ENCODE data around the gene CPT2. TPM values are rescaled to one million over a fixed set of nuclear protein-coding genes. Genes with fewer than 3 reads are reported as not detected.
A peak's percentile ranks its signal among the peaks of the same experiment; 100 is the strongest.

Gene CPT2
- polyA plus RNA-seq, 2 of the 4 experiments (the other 2 are of a cell fraction) = 5.9 to 8.4 TPM

DNA sequence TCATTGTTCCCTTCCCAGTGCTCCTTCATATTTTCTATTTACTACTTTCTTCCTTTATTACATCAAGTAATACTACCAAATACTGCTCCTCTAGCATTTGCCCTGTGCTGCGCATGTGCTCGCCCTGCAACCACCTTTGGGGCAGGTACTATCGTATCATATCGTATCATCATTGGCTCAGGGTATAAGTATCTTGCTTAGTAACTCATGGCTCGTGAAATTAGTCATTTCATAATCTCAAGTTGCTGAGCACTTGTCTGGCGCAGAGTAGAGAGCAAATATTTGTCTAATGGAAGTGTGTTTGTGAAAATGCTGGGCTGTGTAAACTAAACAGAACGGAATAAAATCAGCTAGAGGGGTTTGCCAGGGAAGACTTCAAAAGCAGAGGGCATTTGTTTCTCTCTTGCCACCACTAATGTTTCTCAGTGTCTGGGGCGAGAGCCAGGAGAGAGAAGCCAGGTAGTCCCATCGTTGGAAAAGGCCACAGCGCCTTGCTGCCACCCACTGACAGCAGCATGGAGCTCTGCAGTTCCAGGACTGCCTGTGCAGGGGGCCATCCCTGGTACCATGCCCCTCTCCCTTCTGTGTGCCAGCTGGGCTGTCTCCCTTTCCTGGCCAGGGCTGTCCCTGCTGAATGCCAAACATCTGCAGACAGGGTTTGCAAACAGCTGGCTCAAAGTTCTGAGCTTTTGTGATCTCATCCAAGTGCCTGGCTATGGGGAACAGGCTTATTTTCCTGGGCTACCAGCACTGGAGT lies 20.0 kb upstream of the CPT2 start (continued):
- TF ChIP-seq FOSL2 (IDR thresholded peaks at IDR 0.05) = no peak
- no peak for TF ChIP-seq FOSL2 (CRISPR knock-in tag; IDR thresholded peaks at IDR 0.05)
- TF ChIP-seq CEBPB (IDR thresholded peaks at IDR 0.05) = 0 out of 4 replicates have a peak, but pooled peaks of 1 of the 2 experiments have one; percentile 19
- no peak for TF ChIP-seq EP300 (IDR thresholded peaks at IDR 0.05)
- TF ChIP-seq BHLHE40 (IDR thresholded peaks at IDR 0.05; ENCODE audit: low read depth, low read length) = no peak
- no peak for TF ChIP-seq TP53 (CRISPR knock-in tag; IDR thresholded peaks at IDR 0.05)
- TF ChIP-seq CHD4 (IDR thresholded peaks at IDR 0.05; ENCODE audit: borderline replicate concordance) = no peak
- TF ChIP-seq, protein P1, sequence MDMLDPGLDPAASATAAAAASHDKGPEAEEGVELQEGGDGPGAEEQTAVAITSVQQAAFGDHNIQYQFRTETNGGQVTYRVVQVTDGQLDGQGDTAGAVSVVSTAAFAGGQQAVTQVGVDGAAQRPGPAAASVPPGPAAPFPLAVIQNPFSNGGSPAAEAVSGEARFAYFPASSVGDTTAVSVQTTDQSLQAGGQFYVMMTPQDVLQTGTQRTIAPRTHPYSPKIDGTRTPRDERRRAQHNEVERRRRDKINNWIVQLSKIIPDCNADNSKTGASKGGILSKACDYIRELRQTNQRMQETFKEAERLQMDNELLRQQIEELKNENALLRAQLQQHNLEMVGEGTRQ (IDR thresholded peaks at IDR 0.05) = no peak
- TF ChIP-seq ZFP36 (IDR thresholded peaks at IDR 0.05; ENCODE audit: borderline replicate concordance, partially characterized antibody) = no peak
- TF ChIP-seq PHF8 (IDR thresholded peaks at IDR 0.05; ENCODE audit: borderline replicate concordance, low read depth) = no peak
- no peak for TF ChIP-seq RCOR1 (IDR thresholded peaks at IDR 0.05; ENCODE audit: low read depth, low read length)
- TF ChIP-seq HOXB13 (CRISPR knock-in tag; IDR thresholded peaks at IDR 0.05; ENCODE audit: low read depth) = no peak
- TF ChIP-seq MAZ (IDR thresholded peaks at IDR 0.05; ENCODE audit: borderline replicate concordance, low read depth, low read length) = no peak
- no peak for TF ChIP-seq EHF (CRISPR knock-in tag; IDR thresholded peaks at IDR 0.05)
- TF ChIP-seq RAD21 (conservative IDR thresholded peaks at IDR 0.05 in 1 of 2, IDR thresholded peaks at IDR 0.05 in 1 of 2) = peak; percentile 76 to 84
- TF ChIP-seq, protein P2, sequence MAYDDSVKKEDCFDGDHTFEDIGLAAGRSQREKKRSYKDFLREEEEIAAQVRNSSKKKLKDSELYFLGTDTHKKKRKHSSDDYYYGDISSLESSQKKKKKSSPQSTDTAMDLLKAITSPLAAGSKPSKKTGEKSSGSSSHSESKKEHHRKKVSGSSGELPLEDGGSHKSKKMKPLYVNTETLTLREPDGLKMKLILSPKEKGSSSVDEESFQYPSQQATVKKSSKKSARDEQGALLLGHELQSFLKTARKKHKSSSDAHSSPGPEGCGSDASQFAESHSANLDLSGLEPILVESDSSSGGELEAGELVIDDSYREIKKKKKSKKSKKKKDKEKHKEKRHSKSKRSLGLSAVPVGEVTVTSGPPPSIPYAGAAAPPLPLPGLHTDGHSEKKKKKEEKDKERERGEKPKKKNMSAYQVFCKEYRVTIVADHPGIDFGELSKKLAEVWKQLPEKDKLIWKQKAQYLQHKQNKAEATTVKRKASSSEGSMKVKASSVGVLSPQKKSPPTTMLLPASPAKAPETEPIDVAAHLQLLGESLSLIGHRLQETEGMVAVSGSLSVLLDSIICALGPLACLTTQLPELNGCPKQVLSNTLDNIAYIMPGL (CRISPR knock-in tag; IDR thresholded peaks at IDR 0.05; ENCODE audit: borderline replicate concordance) = no peak

DNA sequence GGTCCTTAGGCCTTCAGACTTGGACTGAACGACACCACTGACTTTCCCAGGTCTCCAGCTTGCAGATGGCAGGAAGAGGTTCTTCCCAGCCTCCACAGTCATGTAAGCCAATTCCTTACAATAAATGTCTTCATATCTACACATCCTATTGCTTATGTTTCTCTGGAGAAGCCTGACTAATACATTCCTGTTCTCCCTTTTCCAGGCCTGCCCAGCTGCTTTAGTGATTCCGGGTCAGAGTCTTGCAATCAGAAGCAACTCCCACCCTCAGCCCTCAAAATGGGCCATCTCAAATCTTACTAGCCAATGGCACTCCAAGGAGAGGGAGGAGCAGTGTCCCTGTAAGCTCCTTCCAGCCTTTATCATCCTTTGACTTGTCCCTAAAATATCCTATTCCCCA lies 16.4 kb upstream of the CPT2 start:
- no peak overlapping the region for H3K4me2 ChIP-seq
- ChIA-PET CTCF (interaction anchor here (0.7 to 3.1 kb wide), 12 partner anchors 9 to 279 kb away, joined by 3 to 14 read pairs (median 3); partner anchors contain the start of gene ECHDC2), POLR2A (no interaction called here)
- no peak for FAIRE-seq
- H3K9me3 ChIP-seq = no peaks in the 10 kb centered on the region
- H3K4me1 ChIP-seq = peaks cover 36% of the 10 kb centered on the region
- no peak for ATAC-seq
- no peak overlapping the region for H3K27ac ChIP-seq
- no peak for DNase-seq (ENCODE audit: low read depth in 1 of 2, low spot score in 1 of 2)
- no peak for TF ChIP-seq PHF8 (IDR thresholded peaks at IDR 0.05; ENCODE audit: borderline replicate concordance, low read depth)
- no peak for TF ChIP-seq HEYL (CRISPR knock-in tag; IDR thresholded peaks at IDR 0.05)
- no peak for TF ChIP-seq EP300 (IDR thresholded peaks at IDR 0.05)
- TF ChIP-seq HDAC2 (IDR thresholded peaks at IDR 0.05) = no peak
- TF ChIP-seq FOSB (CRISPR knock-in tag; IDR thresholded peaks at IDR 0.05) = no peak
- TF ChIP-seq FOSL2 (IDR thresholded peaks at IDR 0.05) = no peak
- no peak for TF ChIP-seq FOSL2 (CRISPR knock-in tag; IDR thresholded peaks at IDR 0.05)
- no peak for TF ChIP-seq SMC3 (IDR thresholded peaks at IDR 0.05)
- no peak for TF ChIP-seq HOXB13 (CRISPR knock-in tag; IDR thresholded peaks at IDR 0.05; ENCODE audit: low read depth)
- no peak for TF ChIP-seq KDM5A (IDR thresholded peaks at IDR 0.05)
- TF ChIP-seq EHMT2 (IDR thresholded peaks at IDR 0.05; ENCODE audit: low read depth) = no peak
- no peak for TF ChIP-seq ZC3H11A (IDR thresholded peaks at IDR 0.05)
- TF ChIP-seq GATA3 (IDR thresholded peaks at IDR 0.05; ENCODE audit: borderline replicate concordance) = no peak
- TF ChIP-seq, protein P3, sequence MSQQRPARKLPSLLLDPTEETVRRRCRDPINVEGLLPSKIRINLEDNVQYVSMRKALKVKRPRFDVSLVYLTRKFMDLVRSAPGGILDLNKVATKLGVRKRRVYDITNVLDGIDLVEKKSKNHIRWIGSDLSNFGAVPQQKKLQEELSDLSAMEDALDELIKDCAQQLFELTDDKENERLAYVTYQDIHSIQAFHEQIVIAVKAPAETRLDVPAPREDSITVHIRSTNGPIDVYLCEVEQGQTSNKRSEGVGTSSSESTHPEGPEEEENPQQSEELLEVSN (IDR thresholded peaks at IDR 0.05; ENCODE audit: borderline replicate concordance, low read depth) = no peak
- TF ChIP-seq SREBF2 (IDR thresholded peaks at IDR 0.05) = no peak
- TF ChIP-seq, protein P1 (IDR thresholded peaks at IDR 0.05) = no peak
- no peak for TF ChIP-seq MAZ (IDR thresholded peaks at IDR 0.05; ENCODE audit: borderline replicate concordance, low read depth, low read length)
- no peak for TF ChIP-seq ZSCAN20 (CRISPR knock-in tag; IDR thresholded peaks at IDR 0.05)
- TF ChIP-seq HOXA7 (CRISPR knock-in tag; IDR thresholded peaks at IDR 0.05) = no peak
- TF ChIP-seq FOXS1 (CRISPR knock-in tag; IDR thresholded peaks at IDR 0.05) = no peak
- TF ChIP-seq RARB (CRISPR knock-in tag; IDR thresholded peaks at IDR 0.05) = no peak
- H3K4me3 ChIP-seq = no peak overlapping the region
- 83% methylated on average over 2 of the region's 2 CpGs for WGBS (ENCODE audit: missing lambda C conversion rate)

Measured in A549 (cell line).